ENCODE data around the gene PDPK1.

GRCh38 chr16:2595393-2596205 is 57.8 kb downstream of the PDPK1 start:
- TF ChIP-seq CTCF (IDR thresholded peaks at IDR 0.05; ENCODE audit: low read depth, low read length) (no peak), POLR2A (IDR thresholded peaks at IDR 0.05; ENCODE audit: extremely low read depth, insufficient read length) (no peak)

Measured in NB4 (cell line).